ENCODE measurements around the gene RBM47. TPM values are rescaled to one million over a fixed set of nuclear protein-coding genes. Genes with fewer than 3 reads are reported as not detected.

RBM47 gene
- total and polyA plus RNA-seq, 10 of the 15 experiments (the other 5 are each of a cell fraction or from before 2014, with no cell fraction given) = 7.9 to 45.0 (median 28.7) TPM

GRCh38 chr4:40406340-40406739 is 223.3 kb downstream of the RBM47 start:
- Histone ChIP-seq H3K36me3 (ENCODE audit: control insufficient read depth in 2 of 2, insufficient read depth in 2 of 2, low read length in 1 of 2) (no peaks in the 10 kb centered on the region), H2AFZ (ENCODE audit: control insufficient read depth, low read depth, low read length) (no peak overlapping the region), H3K27me3 (replicated peaks in 1 of 2; ENCODE audit: control insufficient read depth in 2 of 2, insufficient read depth in 2 of 2, low read length in 1 of 2) (no peaks in the 10 kb centered on the region), H4K20me1 (ENCODE audit: control insufficient read depth, insufficient read depth) (no peaks in the 10 kb centered on the region), H3K27ac (ENCODE audit: control insufficient read depth, insufficient read depth) (no peak overlapping the region), H3K79me2 (ENCODE audit: control insufficient read depth, insufficient read depth, low read length) (no peaks in the 10 kb centered on the region), H3K9ac (ENCODE audit: control insufficient read depth, insufficient read depth, low read length) (no peak overlapping the region), H3K4me1 (ENCODE audit: control insufficient read depth, insufficient read depth, low read length) (no peaks in the 10 kb centered on the region), H3K4me3 (no peak overlapping the region), H3K9me3 (replicated peaks; ENCODE audit: control insufficient read depth, insufficient read depth, low read length) (peaks cover 6% of the 10 kb centered on the region; the same call in 1 of the 3 replicates), H3K4me2 (ENCODE audit: control insufficient read depth, insufficient read depth) (no peak overlapping the region)
- intact Hi-C loops (cut with micrococcal nuclease; ENCODE audit: unreplicated experiment) (no loop called here), in situ Hi-C loops (cut with MboI) (no loop called here)
- ATAC-seq (no peak), DNase-seq (ENCODE audit: low read depth, low spot score) (no peak), FAIRE-seq (no peak)
- 59% methylated on average over 4 of the region's 4 CpGs for WGBS (ENCODE audit: insufficient coverage, insufficient replicate concordance, low lambda C conversion rate, missing lambda C conversion rate)
- CTCF ChIA-PET = no interaction called here
- POLR2A ChIA-PET = no interaction called here
- no peak for TF ChIP-seq CUX1 (IDR thresholded peaks at IDR 0.05; ENCODE audit: insufficient replicate concordance, low read depth, low read length)
- TF ChIP-seq MYB (IDR thresholded peaks at IDR 0.05; ENCODE audit: borderline replicate concordance, low read depth, low read length) = no peak
- TF ChIP-seq, protein P1, sequence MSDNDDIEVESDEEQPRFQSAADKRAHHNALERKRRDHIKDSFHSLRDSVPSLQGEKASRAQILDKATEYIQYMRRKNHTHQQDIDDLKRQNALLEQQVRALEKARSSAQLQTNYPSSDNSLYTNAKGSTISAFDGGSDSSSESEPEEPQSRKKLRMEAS (IDR thresholded peaks at IDR 0.05; ENCODE audit: low read depth, low read length) = no peak
- no peak for TF ChIP-seq RBBP5 (conservative IDR thresholded peaks at IDR 0.05)
- TF ChIP-seq, protein P2, sequence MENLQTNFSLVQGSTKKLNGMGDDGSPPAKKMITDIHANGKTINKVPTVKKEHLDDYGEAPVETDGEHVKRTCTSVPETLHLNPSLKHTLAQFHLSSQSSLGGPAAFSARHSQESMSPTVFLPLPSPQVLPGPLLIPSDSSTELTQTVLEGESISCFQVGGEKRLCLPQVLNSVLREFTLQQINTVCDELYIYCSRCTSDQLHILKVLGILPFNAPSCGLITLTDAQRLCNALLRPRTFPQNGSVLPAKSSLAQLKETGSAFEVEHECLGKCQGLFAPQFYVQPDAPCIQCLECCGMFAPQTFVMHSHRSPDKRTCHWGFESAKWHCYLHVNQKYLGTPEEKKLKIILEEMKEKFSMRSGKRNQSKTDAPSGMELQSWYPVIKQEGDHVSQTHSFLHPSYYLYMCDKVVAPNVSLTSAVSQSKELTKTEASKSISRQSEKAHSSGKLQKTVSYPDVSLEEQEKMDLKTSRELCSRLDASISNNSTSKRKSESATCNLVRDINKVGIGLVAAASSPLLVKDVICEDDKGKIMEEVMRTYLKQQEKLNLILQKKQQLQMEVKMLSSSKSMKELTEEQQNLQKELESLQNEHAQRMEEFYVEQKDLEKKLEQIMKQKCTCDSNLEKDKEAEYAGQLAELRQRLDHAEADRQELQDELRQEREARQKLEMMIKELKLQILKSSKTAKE (IDR thresholded peaks at IDR 0.05; ENCODE audit: low read depth, poor library complexity, severe bottlenecking) = no peak
- TF ChIP-seq NR2F1 (conservative IDR thresholded peaks at IDR 0.05) = no peak
- TF ChIP-seq CREB1 (IDR thresholded peaks at IDR 0.05; ENCODE audit: low read depth) = no peak
- SMC1A ChIA-PET (ENCODE audit: uncharacterized antibody, unreplicated experiment) = no interaction called here
- RAD21 ChIA-PET (ENCODE audit: unreplicated experiment) = no interaction called here
- no TSS peak for BruUV-seq (replicated peaks)

Data from GM12878 (cell line).